Loucy (cell line): ENCODE measurements around the gene REEP6.

Source experiments
- EZH2phosphoT487 ChIP-seq: fragments of 200-600 bp; IDR thresholded peaks from 2 replicates; pipeline ENCODE4 v1.6.1; 2018; ENCODE audit warnings: antibody characterized with exemption, mild to moderate bottlenecking, moderate library complexity, borderline replicate concordance
- TF ChIP-seq, protein P1 (sequence below): fragments of 200-600 bp; sonication (generic); conservative IDR thresholded peaks from 2 replicates; pipeline ENCODE4 v1.5.1; 2014; ENCODE audit warnings: mild to moderate bottlenecking, antibody characterized with exemption, low read length

DNA sequence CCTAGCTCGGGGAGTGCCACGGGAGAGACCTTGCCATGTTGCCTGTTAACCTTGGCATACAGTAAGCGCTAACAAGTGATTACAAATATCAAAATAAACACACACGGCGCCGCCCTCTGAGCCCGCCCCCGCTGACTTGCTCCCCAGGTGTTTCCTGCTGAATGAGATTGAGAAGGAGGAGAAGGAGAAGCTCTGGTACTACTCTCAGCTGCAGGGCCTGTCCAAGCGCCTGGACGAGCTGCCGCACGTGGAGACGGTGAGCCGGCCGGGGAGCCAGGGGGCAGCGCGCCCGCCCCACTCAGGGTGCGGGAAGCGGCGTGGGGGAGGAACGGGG lies 36.0 kb upstream of the REEP6 start:
- TF ChIP-seq, protein P1, sequence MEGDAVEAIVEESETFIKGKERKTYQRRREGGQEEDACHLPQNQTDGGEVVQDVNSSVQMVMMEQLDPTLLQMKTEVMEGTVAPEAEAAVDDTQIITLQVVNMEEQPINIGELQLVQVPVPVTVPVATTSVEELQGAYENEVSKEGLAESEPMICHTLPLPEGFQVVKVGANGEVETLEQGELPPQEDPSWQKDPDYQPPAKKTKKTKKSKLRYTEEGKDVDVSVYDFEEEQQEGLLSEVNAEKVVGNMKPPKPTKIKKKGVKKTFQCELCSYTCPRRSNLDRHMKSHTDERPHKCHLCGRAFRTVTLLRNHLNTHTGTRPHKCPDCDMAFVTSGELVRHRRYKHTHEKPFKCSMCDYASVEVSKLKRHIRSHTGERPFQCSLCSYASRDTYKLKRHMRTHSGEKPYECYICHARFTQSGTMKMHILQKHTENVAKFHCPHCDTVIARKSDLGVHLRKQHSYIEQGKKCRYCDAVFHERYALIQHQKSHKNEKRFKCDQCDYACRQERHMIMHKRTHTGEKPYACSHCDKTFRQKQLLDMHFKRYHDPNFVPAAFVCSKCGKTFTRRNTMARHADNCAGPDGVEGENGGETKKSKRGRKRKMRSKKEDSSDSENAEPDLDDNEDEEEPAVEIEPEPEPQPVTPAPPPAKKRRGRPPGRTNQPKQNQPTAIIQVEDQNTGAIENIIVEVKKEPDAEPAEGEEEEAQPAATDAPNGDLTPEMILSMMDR = no peak
- no peak for TF ChIP-seq EZH2phosphoT487
